NCI-H2081 treated with DMSO at 0.1 percent for 48 hours (cell line): Measurements from ENCODE around the gene NACA.
A peak's percentile ranks its signal among the peaks of the same experiment; 100 is the strongest.
"Not testable (repeated sequence)": the region's sequence is repeated elsewhere in the genome, so short reads cannot be mapped to it uniquely, and the experiment has no call there.

Experiments
- DNase-seq: peaks from one replicate; lab custom pipeline; 2025; lab: John Stamatoyannopoulos, UW

Gene NACA

GRCh38 chr12:56724972-56725722 lies at the start of gene NACA:
Gene NACA, minus strand, starts transcription at chr12:56725299. Its CDS starts 778 bp downstream, at chr12:56724521.
- DNase-seq, result peak; percentile 81

GRCh38 chr12:56773113-56773512 lies 48.0 kb upstream of the NACA start:
- DNase-seq, result no peak

DNA sequence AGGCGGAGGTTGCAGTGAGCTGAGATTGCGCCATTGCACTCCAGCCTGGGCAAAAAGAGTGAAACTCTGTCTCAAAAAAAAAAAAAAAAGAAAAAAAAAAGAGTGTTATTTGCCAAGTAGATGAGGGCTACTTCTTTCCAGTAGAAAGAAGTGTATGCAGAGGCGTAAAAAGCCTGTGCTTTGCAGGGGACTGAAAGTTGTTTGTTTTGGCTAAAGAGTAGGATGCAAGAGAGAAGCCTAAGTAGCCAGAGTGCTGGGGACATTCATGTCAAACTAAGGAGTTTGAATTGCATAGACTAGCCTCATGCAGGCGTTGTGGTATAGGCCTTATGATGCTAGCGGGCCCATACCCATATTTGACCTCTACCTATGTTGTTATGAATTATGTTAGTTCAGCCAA lies 47.5 kb upstream of the NACA start:
- no peak for DNase-seq

- no peak for DNase-seq
Measured at GRCh38 chr12:56769868-56770267, 44.8 kb upstream of the NACA start.

DNA sequence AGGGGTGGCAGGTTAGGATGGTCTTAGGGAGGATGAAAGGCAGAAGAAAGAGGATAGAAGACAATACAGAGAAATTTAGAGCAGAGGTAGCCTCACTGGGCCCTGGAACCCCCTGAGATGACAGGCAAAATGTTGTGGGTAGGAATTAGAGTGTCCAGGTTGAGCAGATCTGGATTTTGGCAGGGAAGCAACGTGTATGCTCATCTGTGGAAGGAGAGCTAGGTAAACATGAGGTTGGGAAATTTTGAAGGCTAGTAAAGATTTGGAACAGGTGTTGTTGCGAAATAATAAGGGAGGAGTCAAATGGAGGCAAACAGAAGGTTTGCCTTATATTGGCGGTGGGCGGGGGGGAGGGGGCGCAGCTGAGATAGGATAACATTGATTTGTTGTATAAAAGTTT lies 43.3 kb upstream of the NACA start:
- no peak for DNase-seq

DNA sequence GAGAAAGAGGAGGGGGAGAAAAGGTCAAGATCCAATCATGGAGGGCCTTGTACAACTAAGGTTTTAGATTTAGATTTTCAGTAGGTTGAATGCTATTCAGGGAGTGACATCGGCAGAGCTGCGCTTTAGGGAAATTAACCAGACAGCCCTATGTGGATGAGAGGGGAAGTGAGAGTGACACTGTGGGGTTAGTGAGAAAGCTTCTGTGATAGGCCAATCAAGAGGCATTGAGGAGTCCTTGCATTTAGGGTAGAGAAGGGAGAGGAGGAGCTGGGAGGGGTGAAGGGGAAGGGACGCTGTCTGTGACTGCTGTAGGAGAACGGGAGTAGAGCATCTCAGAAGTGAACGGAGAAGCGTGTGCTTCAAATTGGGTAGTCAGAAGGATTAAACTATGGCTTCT lies 41.4 kb upstream of the NACA start:
- no peak for DNase-seq

GRCh38 chr12:56763753-56764657 lies 38.9 kb upstream of the NACA start:
- no peak for DNase-seq

GRCh38 chr12:56761812-56762211 lies 36.7 kb upstream of the NACA start:
- no peak for DNase-seq

GRCh38 chr12:56760460-56760859 lies 35.4 kb upstream of the NACA start:
- no peak for DNase-seq

GRCh38 chr12:56759263-56759908 lies 34.3 kb upstream of the NACA start:
- DNase-seq, result no peak

GRCh38 chr12:56758728-56759262 lies 33.7 kb upstream of the NACA start:
- no peak for DNase-seq

- not testable (repeated sequence) for DNase-seq
Measured at GRCh38 chr12:56757971-56758370, 32.9 kb upstream of the NACA start.

DNA sequence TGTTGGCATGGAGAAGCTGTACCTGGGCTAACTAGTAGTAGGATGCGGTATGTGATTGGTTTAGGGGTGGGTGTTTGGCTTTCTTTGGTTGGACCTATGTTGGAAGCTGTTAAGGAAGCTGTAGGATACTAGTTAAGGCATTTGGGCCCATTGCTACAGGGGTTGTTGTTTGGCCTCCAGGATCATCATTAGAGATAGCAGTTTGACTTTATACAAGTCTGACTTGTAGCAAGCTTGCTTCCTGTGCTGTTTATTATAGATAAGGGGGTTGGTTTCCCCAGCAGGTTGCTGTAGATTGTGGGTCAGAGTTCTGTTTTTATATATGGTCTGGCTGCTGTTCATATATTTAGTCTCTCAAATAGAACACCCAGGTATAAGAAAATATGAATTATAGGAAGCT lies 28.5 kb upstream of the NACA start:
- DNase-seq, result no peak

GRCh38 chr12:56751712-56752598 lies 26.9 kb upstream of the NACA start, which contains the start of gene PRIM1:
Gene PRIM1, minus strand, starts transcription at chr12:56752323. Its CDS starts 25 bp downstream, at chr12:56752298.
- DNase-seq, result peak; percentile 76

DNA sequence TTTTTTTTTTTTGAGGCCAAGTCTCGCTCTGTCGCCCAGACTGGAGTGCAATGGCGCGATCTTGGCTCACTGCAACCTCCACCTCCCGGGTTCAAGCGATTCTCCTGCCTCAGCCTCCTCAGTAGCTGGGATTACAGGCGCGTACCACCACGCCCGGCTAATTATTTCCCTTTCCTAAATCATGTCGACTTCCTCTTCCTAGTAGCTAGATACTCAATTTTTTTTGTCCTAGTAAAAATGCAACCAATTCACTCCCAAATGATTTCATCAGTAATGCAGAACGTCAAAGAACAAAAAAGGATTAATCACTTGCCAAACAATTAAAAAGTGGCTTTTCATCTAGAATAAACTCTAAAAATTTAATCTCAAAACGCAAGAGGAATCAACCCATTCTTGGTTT lies 25.5 kb upstream of the NACA start:
- DNase-seq, result not testable (repeated sequence)

DNA sequence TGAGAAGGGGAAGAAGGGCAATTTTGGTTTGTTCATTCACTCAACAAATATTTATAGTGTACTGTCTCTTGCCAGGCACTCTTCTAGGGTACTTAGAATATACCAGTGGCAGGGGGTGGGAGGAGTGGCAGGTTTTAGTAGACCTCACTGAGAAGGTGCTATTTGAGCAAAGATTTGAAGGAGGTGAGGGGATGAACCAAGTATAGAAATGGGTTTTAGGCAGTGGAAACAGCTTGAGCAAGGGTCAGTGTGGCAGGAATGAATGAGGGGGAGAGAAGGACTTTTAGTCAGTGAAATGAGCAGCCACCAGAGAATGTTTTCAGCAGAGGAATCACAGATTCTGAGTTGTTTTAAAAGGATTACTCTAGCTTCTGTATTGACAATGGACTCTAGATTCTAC lies 24.8 kb upstream of the NACA start:
- no peak for DNase-seq

- no peak for DNase-seq
Measured at GRCh38 chr12:56749359-56749758, 24.3 kb upstream of the NACA start.

- no peak for DNase-seq
Measured at GRCh38 chr12:56728139-56728861, 3.2 kb upstream of the NACA start.

DNA sequence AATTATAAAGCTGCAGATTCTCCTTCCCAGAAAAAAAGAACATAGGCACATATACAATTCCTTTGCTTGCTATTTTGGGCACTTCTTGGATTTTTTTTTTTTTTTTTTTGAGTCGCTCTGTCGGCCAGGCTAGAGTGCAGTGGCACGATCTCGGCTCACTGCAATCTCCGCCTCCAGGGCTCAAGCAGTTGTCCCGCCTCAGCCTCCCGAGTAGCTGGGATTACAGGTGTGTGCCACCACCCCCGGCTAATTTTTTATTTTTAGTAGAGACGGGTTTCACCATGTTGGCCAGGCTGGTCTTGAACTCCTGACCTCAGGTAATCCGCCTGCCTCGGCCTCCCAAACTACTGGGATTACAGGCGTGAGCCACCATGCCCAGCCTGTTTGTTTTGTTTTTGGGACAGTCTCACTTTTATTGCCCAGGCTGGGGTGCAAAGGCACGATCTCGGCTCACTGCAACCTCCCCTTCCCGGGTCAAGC lies 1.1 kb upstream of the NACA start:
- DNase-seq, result not testable (repeated sequence)

GRCh38 chr12:56725723-56726102 lies 614 bp upstream of the NACA start:
- no peak for DNase-seq

- DNase-seq, result no peak
Measured at GRCh38 chr12:56724701-56724971, 463 bp downstream of the NACA start.
